ENCODE measurements around the gene SMCO3.

The SMCO3 gene

DNA sequence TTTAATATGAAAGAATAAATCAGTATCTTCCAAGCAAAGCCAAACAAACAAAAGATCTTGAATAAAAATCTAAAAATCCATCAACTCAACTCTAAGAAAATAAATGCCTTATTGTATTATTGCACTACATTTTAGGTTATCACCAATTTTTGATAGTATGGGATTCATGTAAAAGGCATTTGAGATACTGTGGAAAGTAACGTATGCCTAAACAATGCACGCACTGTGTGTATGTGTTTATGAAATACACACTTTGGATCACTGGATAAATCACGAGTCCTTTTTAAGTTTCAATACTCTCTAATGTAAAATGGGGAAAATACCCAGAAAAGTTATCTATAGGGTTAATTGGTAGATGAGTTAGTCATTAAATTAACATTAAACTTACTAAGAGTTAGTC, 28.4 kb downstream of the SMCO3 start:
- no peak overlapping the region for H3K4me2 ChIP-seq (ENCODE audit: low read depth, low read length, poor library complexity, severe bottlenecking)
- no peak overlapping the region for H3K27ac ChIP-seq (ENCODE audit: low read depth, low read length)
- no peaks in the 10 kb centered on the region for H4K20me1 ChIP-seq (ENCODE audit: low read depth, low read length)
- H3K9ac ChIP-seq (ENCODE audit: low read length), result no peak overlapping the region
- H3K9me2 ChIP-seq (replicated peaks; ENCODE audit: insufficient read depth, low read length), result no peaks in the 10 kb centered on the region
- H3F3A ChIP-seq (ENCODE audit: insufficient read depth), result peaks cover 9% of the 10 kb centered on the region; the same call in 1 of the 2 replicates
- no peaks in the 10 kb centered on the region for H3K79me2 ChIP-seq (ENCODE audit: insufficient read depth, low read length)
- H2AFZ ChIP-seq (ENCODE audit: low read depth, low read length, severe bottlenecking), result no peak overlapping the region
- H3K27me3 ChIP-seq (ENCODE audit: low read length), result no peaks in the 10 kb centered on the region
- peaks cover 44% of the 10 kb centered on the region for H3K36me3 ChIP-seq (ENCODE audit: low read length)
- H3K4me3 ChIP-seq (ENCODE audit: insufficient read depth, low read length, poor library complexity, severe bottlenecking), result no peak overlapping the region
- no peaks in the 10 kb centered on the region for H3K9me3 ChIP-seq (ENCODE audit: insufficient read depth, low read length)
- no peak for TF ChIP-seq EZH2phosphoT487 (conservative IDR thresholded peaks at IDR 0.05; ENCODE audit: low read length)
- TF ChIP-seq, protein P1, sequence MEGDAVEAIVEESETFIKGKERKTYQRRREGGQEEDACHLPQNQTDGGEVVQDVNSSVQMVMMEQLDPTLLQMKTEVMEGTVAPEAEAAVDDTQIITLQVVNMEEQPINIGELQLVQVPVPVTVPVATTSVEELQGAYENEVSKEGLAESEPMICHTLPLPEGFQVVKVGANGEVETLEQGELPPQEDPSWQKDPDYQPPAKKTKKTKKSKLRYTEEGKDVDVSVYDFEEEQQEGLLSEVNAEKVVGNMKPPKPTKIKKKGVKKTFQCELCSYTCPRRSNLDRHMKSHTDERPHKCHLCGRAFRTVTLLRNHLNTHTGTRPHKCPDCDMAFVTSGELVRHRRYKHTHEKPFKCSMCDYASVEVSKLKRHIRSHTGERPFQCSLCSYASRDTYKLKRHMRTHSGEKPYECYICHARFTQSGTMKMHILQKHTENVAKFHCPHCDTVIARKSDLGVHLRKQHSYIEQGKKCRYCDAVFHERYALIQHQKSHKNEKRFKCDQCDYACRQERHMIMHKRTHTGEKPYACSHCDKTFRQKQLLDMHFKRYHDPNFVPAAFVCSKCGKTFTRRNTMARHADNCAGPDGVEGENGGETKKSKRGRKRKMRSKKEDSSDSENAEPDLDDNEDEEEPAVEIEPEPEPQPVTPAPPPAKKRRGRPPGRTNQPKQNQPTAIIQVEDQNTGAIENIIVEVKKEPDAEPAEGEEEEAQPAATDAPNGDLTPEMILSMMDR (IDR thresholded peaks at IDR 0.05; ENCODE audit: insufficient read depth, low read length, poor library complexity, severe bottlenecking), result no peak

DNA sequence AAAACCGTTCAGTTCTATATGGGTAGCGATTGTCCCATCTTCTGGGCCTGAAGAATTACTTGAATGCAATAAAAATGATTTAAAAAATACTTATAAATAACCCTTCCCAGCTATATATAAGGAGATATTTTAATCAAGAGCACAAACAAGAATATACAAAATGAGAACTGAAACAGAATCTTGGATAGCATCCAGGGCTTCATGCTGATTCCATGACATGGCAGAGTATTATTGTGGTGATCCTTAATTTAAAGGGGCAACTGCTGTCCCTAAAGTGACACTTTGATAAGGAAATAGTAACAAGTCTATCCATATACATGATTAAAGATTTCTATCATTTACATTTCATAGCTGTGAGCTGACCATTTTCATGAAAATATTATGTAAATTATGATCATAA, 29.5 kb downstream of the SMCO3 start:
- no peaks in the 10 kb centered on the region for H3K79me2 ChIP-seq (ENCODE audit: insufficient read depth, low read length)
- no peak overlapping the region for H3K4me3 ChIP-seq (ENCODE audit: insufficient read depth, low read length, poor library complexity, severe bottlenecking)
- no peak overlapping the region for H3K27ac ChIP-seq (ENCODE audit: low read depth, low read length)
- H3K9me3 ChIP-seq (ENCODE audit: insufficient read depth, low read length), result no peaks in the 10 kb centered on the region
- no peak overlapping the region for H3K4me2 ChIP-seq (ENCODE audit: low read depth, low read length, poor library complexity, severe bottlenecking)
- H3F3A ChIP-seq (ENCODE audit: insufficient read depth), result peaks cover 9% of the 10 kb centered on the region; the same call in 1 of the 2 replicates
- H3K27me3 ChIP-seq (ENCODE audit: low read length), result no peaks in the 10 kb centered on the region
- no peak overlapping the region for H2AFZ ChIP-seq (ENCODE audit: low read depth, low read length, severe bottlenecking)
- peaks cover 33% of the 10 kb centered on the region for H3K36me3 ChIP-seq (ENCODE audit: low read length)
- TF ChIP-seq, protein P1 (IDR thresholded peaks at IDR 0.05; ENCODE audit: insufficient read depth, low read length, poor library complexity, severe bottlenecking), result no peak
- TF ChIP-seq EZH2phosphoT487 (conservative IDR thresholded peaks at IDR 0.05; ENCODE audit: low read length), result no peak
- H4K20me1 ChIP-seq (ENCODE audit: low read depth, low read length), result no peaks in the 10 kb centered on the region
- no peaks in the 10 kb centered on the region for H3K9me2 ChIP-seq (replicated peaks; ENCODE audit: insufficient read depth, low read length)
- H3K9ac ChIP-seq (ENCODE audit: low read length), result no peak overlapping the region

DNA sequence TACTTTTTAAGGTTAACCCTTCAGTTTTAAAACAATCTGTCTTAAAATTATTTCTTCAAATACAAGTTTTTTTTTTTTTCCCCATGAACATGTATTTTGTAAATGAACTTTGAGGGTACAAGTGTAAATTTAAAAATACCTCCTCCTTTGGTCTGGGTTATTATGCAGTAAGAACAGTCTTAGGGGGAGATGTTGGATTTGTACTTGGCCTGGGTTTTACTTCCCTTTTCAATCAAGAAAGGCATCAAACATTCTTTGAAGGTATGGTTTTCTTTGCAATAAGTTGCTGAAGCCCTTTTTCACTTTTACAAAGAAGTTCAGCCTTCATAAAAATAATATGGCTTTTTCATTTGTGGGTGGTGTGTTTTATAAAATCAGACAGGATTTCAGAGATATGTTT, 31.2 kb downstream of the SMCO3 start:
- Histone ChIP-seq H3K4me3 (ENCODE audit: insufficient read depth, low read length, poor library complexity, severe bottlenecking) (no peak overlapping the region), H3K27me3 (ENCODE audit: low read length) (no peaks in the 10 kb centered on the region), H3F3A (ENCODE audit: insufficient read depth) (peaks cover 9% of the 10 kb centered on the region; the same call in 1 of the 2 replicates), H3K9ac (ENCODE audit: low read length) (no peak overlapping the region), H4K20me1 (ENCODE audit: low read depth, low read length) (no peaks in the 10 kb centered on the region), H3K27ac (ENCODE audit: low read depth, low read length) (no peak overlapping the region), H3K9me2 (replicated peaks; ENCODE audit: insufficient read depth, low read length) (no peaks in the 10 kb centered on the region), H3K9me3 (ENCODE audit: insufficient read depth, low read length) (no peaks in the 10 kb centered on the region), H3K79me2 (ENCODE audit: insufficient read depth, low read length) (no peaks in the 10 kb centered on the region), H2AFZ (ENCODE audit: low read depth, low read length, severe bottlenecking) (no peak overlapping the region), H3K36me3 (ENCODE audit: low read length) (peaks cover 24% of the 10 kb centered on the region), H3K4me2 (ENCODE audit: low read depth, low read length, poor library complexity, severe bottlenecking) (no peak overlapping the region)
- no peak for TF ChIP-seq EZH2phosphoT487 (conservative IDR thresholded peaks at IDR 0.05; ENCODE audit: low read length)
- TF ChIP-seq, protein P1 (IDR thresholded peaks at IDR 0.05; ENCODE audit: insufficient read depth, low read length, poor library complexity, severe bottlenecking), result no peak

Data from SU-DHL-6 (cell line).